GM12878 (cell line): ENCODE measurements around the gene TESK2. TPM values are rescaled to one million over a fixed set of nuclear protein-coding genes. Genes with fewer than 3 reads are reported as not detected.

Experiments used
- BHLHE40 ChIP-seq, 2 experiments: fragments of 450-650 bp in 1 of 2; IDR thresholded peaks; 2 replicates each; pipeline ENCODE4 v1.6.1; 2011 to 2017; ENCODE audit warnings: low read depth in 2 of 2, borderline replicate concordance in 1 of 2, improper control_type of control experiment in 1 of 2, low read length in 1 of 2, mild to moderate bottlenecking in 1 of 2
- CREM ChIP-seq: IDR thresholded peaks from 2 replicates; pipeline ENCODE4 v1.6.1; 2014; ENCODE audit warnings: antibody characterized with exemption, low read depth
- HDGF ChIP-seq: fragments of 450-650 bp; IDR thresholded peaks from 2 replicates; pipeline ENCODE4 v1.6.1; 2016; ENCODE audit warnings: antibody characterized with exemption
- RUNX3 ChIP-seq: IDR thresholded peaks from 2 replicates; pipeline ENCODE4 v1.6.1; 2012; ENCODE audit warnings: low read length, inconsistent platforms
- ZBTB4 ChIP-seq: fragments of 450-650 bp; formaldehyde crosslinking; IDR thresholded peaks from 2 replicates; pipeline ENCODE4 v1.4.0; 2022; ENCODE audit warnings: mild to moderate bottlenecking, moderate library complexity
- polyA plus RNA-seq, 11 experiments: library from polyadenylated mRNA; depleted of rRNA in 4 of 11; unstranded in 6 of 11; stranded (reverse) in 5 of 11; fragments of >200 nt; fragmentation: Nextera tagmentation in 4 of 11; fragmentation: Illumina TruSeq in 1 of 11; extraction: Ambion mirVana in 4 of 11; extraction: Trizol in 1 of 11; gene quantifications; 1 replicate in 1 of 11; 2 replicates in 10 of 11; pipeline versions ENCODE4 v1.2.1 to v1.2.3, GENCODE V29; 2011 to 2016; ENCODE audit warnings: inconsistent platforms in 2 of 11, missing spikeins in 2 of 11, low read depth in 1 of 11
- total RNA-seq, 4 experiments: library from RNA; depleted of rRNA in 3 of 4; stranded (reverse); fragments of >200 nt in 3 of 4; fragmentation: Illumina TruSeq in 1 of 4; extraction: Trizol in 1 of 4; gene quantifications; 2 replicates each; pipeline versions ENCODE4 v1.2.1 to v1.2.3, GENCODE V29; 2013 to 2021
- TF ChIP-seq, protein P1 (sequence below): IDR thresholded peaks from 2 replicates; pipeline ENCODE4 v1.6.1; 2011; ENCODE audit warnings: borderline replicate concordance, low read depth, mild to moderate bottlenecking, moderate library complexity, mixed read lengths, low read length; ENCODE audit not compliant: insufficient read depth; ENCODE audit errors: extremely low read length

Gene TESK2
- total and polyA plus RNA-seq, 10 of the 15 experiments (the other 5 are each of a cell fraction or from before 2014, with no cell fraction given), result 2.2 to 10.0 (median 5.7) TPM

GRCh38 chr1:45327644-45328515 lies 163.1 kb downstream of the TESK2 start (continued):
- no peak for TF ChIP-seq ZBTB4 (CRISPR knock-in tag)
- TF ChIP-seq RUNX3, result no peak
- TF ChIP-seq, protein P1, sequence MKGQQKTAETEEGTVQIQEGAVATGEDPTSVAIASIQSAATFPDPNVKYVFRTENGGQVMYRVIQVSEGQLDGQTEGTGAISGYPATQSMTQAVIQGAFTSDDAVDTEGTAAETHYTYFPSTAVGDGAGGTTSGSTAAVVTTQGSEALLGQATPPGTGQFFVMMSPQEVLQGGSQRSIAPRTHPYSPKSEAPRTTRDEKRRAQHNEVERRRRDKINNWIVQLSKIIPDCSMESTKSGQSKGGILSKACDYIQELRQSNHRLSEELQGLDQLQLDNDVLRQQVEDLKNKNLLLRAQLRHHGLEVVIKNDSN, result peak; percentile 13
- TF ChIP-seq BHLHE40 (IDR thresholded peaks at IDR 0.05; ENCODE audit: borderline replicate concordance in 1 of 2, low read depth in 2 of 2, low read length in 1 of 2), result no peak
- TF ChIP-seq CREM, result 0 out of 2 replicates have a peak, but pooled peaks have one; percentile 24
- 0 out of 2 replicates have a peak, but pooled peaks have one; percentile 46 for TF ChIP-seq HDGF
